HG03095 (cell line): ENCODE results near the gene LYPD3.
"Not testable (repeated sequence)": the region's sequence is repeated elsewhere in the genome, so short reads cannot be mapped to it uniquely, and the experiment has no call there.

Source experiments
- ATAC-seq: cut with Tn5 transposase; IDR thresholded peaks from one replicate; pipeline ENCODE4 v1.9.1; 2021; ENCODE audit warnings: moderate library complexity; ENCODE audit not compliant: unreplicated experiment

LYPD3 gene

DNA sequence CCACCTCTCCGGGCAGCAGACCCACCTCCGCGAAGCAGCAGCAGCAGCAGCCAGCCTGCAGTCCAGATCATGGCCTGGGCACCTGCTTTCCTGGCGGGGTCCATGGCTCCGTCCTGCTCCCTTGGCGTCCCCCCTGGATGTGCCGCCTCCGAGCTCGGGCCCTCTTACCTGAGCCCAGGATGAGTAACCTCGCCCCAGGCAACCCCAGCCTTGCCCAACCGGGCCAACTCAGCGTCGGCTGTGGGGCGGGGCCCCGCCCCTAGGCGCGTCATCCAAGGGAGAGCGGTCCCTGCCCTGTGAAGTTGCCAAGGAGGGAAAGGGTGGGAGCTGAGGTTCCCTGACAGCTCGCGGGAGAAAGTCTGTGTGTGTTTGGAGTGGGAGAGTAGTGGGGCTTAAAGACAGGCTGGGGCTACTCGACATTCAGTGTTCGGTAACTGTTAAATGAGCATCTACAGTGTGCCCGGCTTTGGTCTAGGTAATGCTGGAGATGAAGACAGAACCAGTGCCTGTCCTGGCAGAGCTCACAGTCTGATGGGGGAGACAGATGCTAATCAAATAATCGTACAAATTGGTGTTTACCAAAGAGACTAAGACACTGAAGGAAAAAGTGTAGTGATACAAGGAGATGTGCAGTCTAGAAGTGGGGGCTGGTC is at the start of gene LYPD3:
Gene LYPD3 (minus strand): TSS at position 141 of the 653 bp plus-strand sequence. CDS start 37 bp downstream, at position 104.
- ATAC-seq, result no peak

DNA sequence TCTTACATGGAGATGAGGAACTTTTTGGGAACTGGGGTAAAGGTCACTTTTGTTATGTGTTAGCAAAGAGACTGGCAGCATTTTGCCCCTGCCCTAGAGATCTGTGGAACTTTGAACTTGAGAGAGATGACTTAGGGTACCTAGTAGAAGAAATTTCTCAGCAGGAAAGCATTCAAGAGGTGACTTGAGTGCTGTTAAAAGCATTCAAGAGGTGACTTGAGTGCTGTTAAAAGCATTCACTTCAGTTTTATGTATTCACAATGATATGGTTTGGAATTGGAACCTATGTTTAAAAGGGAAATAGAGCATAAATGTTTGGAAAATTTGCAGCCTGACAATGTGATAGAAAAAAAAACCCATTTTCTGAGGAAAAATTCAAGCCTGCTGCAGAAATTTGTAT is 47.0 kb upstream of the LYPD3 start:
- ATAC-seq, result not testable (repeated sequence)

DNA sequence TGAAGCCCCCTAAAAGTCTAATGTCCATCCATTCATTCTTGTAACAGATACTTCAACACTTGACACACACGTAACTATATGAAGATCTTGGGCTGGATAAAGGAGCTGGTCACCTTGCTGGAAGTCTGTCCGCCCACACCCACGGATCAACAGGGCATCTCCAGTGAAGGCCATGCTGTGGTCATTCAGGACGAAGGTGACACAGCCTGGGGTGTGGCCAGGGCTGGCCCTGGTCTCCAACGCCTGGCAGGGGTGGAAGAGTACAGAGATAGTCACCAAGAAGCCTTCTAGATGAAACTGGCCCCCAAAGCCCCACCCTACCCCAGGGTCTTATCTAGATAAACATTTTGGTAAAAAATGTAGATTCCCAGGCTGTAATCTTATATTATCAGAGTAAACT is 45.9 kb upstream of the LYPD3 start:
- ATAC-seq, result no peak

DNA sequence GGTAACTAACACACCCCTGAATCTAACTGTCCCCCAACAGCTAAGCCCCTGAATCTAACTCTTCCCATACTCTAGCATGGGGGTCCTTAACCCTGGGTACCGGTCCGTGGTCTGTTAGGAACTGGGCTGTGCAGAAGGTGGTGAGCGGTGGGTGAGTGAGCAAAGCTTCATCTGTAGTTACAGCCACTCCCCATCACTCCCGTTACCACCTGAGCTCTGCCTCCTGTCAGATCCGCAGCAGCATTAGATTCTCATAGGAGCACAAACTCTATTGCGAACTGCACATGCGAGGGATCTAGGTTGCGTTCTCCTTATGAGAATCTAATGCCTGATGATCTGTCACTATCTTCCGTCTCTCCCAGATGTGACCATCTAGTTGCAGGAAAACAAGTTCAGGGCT is 45.3 kb upstream of the LYPD3 start:
- ATAC-seq, result no peak

DNA sequence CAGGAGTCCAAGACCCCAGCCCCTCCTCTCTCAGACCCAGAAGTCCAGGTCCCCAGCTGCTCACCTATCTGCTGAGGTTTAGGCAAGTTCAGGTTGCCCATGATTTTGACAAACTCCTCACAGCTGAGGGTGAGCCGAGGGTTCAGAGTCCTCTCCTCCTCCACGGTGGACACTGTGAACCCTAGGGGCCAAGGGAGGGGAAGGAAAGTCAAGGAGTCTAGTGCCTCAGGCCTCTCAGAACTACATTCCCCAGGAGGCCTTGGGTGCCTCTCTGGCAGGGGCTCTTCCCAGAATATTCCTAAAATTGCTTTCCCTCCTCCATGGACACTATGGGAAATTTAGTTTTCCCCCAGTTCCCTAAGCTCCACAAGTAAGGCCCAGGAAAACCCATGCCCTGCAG is 42.5 kb upstream of the LYPD3 start:
- ATAC-seq, result no peak

DNA sequence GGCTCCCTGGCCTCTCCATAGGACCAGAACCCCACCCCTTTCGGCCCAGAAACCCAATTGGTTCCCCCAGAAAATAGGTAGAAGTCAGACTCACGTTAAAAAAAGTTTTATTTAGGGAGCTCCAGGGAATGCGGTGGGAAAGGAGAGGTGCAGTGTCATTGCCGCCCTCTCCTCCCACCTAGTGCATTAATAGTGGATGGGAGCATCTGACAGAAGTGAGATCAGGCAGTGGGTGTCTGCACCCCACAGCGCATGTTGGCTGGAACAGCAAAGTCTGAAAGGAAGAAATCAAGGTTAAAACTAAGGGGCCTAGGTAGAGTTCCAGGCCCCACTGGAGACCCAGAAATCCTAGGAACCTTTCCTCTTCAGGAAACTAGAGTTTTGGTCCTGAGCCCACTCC is 41.2 kb upstream of the LYPD3 start:
- no peak for ATAC-seq

DNA sequence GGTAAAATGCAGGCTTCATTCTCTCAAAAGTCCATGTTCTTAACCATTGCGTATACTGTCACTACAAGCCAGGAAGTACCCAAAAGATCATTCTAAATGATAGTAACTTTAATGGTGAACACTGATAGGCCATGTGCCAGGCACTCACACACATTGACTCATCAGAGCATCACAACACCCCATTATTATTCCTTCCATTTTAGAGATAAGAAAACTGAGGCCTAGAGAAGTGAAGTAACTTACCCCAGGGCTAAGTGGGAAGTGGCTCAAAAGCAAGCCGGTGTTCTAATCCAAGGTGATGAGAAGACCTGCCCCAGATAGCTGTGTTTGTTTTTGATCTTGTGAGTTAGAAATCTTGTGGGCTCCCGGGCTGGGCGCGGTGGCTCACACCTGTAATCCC is 40.5 kb upstream of the LYPD3 start:
- ATAC-seq, result no peak

DNA sequence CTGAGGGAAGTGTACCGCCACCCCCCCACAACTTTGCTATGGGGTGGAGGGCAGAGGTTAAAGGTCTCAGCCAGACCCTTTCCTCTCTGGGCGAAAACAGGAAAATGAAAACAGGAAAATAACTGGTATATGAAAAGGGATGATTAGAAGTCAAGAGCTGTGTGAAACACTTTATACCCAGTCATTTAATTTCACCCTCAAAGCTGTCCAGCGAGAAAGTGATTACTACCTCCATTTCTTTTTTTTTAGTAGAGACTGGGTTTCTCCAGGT is 39.7 kb upstream of the LYPD3 start:
- ATAC-seq, result no peak

DNA sequence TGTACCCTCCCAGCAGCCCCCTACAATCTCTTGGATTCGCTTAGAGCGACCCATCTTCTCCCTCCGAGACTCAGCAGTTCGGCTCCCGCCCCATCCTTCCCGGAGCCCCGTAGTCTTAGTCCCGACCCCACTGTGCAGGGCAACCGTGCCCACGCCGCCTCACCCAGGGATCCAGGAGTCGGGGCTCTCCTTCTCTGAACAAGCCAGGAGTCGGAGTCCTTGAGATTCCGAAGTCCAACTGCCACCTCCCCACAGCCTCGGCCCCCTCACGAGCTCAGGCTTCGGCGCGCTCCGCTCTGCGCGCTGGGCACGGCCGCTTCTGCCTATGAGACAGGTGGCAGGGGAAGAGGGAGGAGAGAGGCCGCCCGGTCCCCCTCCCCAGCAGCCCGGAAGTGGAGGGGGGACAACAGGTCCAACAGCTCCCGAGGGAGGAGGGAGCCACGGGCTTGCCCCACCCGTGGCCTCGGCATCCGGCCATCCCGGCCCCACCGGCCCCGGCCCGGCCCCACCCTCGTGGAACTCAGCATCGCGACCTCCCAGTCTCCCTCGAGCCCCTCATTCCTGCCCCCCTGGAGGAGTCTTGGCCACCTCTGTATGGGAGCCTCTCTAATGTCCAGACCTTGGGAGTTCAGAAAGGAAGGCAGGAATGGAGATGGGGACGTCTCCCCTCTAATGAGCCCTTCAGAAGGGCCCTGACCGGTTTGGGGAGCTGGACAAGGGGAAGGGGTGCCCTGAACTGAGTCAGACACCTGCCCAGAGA is 39.2 kb upstream of the LYPD3 start, which contains the start of gene PHLDB3:
Gene PHLDB3 (minus strand): TSS at position 321 of the 760 bp plus-strand sequence. CDS start 628 bp downstream, outside the sequence.
- peak; percentile 12 for ATAC-seq

DNA sequence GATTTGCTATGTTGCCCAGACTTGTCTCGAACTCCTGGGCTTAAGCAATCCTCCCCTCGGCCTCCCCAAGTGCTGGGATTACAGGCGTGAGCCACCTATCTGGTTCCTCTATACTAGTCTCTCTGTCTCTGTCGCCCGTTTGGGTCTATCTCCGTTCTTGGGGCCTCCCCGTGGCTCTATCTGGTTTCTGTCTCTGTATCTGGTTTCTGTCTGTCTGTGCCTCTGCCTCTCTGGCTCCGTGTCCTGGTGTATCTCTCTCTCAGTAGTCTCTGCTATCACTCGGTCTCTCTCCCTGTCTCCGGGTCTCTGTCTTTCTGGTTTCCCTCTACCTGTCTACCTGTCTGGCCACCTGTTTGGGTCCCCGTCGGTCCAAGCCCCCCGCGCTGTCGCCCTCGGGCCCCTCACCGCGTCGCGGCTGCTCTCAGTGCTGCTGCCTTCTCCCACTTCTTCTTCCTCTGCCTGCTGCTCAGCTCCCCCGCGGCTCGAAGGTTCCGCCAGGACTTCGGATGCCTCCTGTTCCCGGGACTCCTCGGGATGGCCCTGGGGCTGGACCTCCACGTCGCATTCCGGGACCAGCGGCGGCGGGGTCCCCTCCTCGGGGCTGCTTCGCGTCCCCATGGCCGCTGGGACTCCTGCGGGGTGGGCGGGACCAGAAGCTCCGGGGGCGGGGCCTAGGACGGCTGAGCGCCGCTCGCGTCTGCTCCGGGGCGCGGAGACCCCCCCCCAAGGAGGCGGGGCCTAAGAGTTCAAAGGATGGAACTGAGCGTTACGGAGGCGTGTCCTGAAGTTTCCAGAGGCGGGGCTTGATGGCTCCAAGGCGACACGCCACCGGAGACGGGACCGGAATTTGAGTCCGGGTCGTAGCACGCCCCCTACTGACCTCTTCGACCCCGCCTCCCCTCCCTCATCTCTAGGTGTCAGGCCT is 38.4 kb upstream of the LYPD3 start:
- peak; percentile 72 for ATAC-seq

DNA sequence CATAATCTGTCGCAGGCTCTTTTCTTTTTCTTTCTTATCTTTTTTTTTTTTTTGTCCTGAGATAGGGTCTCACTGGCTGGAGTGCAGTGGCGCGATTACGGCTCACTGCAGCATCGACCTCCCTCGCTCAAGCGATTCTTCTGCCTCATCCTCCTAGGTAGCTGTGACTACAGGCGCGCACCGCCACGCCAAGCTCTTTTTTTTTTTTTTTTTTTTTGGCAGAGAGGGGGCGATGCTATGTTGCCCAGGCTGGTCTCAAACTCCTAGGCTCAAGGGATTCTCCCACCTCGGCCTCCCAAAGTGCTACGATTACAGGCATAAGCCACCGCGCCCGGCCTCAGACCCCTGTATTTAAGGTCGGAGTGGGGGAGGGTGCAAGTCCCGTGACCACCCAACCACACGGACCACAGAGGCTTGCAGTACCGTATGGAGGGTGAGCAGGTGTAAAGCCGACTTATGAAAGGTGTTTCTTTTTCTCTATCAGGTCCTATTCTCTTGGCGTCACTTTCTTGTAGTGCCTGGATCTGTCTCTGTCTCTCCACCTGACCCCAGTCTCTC is 37.1 kb upstream of the LYPD3 start:
- no peak for ATAC-seq

DNA sequence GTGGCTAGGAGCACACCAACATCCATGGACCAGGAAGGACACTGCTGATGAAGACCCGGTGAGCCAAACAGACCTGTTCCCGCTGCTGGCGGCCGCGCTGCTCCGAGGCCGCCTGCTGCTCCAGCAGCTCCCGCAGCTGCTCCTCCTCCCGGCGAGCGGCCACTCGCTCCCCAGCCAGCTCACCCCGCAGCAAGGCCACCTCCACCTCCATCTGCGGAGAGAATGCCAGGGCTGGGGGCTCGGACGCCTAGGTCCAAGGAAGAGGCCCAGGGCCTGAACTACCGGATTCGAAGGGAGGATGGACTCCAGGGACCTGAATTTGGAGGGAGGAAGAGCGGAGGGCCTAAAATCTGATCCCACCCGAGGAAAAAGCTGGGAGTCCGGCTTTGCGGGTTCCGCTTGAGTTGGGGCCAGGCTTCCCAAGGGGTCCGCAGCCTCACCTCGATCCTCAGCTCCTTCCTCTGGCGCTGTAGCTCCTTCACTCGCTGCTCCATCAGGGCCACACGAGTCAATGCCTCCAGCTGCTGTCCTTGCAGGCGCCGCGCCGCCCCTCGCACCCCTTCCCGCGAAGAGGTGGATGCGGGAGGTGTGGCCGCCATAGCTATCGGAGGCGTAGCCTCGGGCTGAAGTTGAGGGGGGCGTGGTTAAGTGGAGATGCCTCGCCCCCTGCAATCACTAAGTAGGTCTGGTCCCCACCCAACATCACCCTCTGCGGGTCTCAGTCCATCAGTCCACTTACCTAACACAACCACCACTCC is 36.4 kb upstream of the LYPD3 start:
- no peak for ATAC-seq

DNA sequence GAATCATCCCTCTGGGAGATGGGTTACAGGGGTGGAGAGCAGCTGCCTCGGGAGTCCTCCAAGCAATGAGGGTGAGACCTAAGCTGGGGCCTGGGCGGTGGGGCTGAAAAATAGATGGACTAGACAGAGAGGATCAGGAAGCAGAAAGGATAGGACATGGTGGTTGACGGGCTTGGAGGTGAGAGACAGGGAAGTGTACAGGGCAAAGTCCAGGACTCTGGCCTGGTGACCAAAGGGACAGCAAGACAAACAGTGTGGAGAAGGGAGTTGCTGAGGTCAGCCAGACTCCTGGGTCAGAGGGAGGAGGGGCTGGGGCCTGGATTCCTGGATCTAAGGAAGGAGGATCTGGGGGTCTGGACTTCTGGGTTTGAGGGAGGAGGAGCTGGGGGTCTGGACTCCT is 33.6 kb upstream of the LYPD3 start:
- no peak for ATAC-seq

DNA sequence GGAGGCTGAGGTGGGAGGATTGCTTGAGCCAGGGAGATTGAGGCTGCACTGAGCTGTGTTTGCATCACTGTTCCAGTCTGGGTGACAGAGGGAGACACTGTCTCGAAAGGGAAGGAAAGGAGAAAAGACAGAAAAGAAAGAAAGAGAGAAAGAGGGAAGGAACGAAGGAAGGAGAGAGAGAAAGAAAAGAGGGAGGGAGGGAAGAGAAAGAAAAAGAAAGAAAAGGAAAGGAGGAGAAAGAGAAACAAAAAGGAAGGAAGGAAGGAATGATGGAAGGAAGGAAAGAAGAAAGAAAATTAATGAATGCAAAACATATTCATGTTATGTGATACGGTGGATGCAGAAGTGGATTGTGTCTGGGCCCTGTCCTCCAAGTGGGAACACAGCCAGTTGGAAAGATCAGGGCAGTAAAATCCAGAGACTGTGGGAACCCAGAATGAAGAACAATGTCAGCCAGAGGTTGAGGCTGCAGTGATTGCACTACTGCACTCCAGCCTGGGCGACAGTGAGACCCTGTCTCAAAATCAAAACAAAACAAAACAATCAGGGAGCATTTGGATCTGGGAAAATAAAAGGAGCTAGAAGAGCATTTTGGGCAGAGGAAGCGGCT is 32.9 kb upstream of the LYPD3 start:
- ATAC-seq, result no peak

DNA sequence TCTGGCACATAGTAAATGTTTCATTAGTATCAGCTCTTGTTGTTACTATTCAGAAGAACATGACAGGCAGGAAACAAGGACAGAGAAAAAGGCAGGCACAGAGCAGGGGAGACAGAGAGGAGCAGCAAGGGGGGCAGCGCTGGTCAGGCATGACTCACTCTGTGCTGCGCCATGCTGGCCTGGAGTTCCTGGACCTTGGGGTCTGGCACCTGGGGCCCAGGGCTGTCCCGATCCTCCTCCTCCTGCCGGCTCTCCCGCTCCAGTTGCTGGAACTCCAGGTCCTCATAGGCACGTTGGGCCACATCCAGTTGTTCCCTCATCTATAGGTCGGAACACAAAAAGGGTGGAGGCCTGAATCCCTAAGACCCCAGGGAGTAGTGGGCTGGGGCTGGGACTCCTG is 31.6 kb upstream of the LYPD3 start:
- no peak for ATAC-seq

DNA sequence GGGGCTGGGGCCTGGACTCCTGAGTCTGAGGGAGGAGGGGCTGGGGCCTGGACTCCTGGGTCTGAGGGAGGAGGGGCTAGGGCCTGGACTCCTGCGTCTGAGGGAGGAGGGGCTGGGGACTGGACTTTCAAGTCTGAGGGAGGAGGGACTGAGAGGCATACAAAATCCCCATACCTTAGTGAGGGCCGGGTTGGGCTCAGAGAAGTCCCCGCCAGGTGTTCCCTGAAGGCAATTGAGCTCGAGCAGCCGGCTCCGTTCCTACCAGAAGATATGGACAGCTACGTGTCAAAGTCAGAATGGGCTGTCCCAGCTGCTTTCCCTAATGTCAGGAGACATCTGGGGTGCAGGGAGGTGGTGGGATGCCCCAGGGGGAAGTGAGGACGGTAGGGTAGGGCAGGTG is 29.7 kb upstream of the LYPD3 start:
- no peak for ATAC-seq

DNA sequence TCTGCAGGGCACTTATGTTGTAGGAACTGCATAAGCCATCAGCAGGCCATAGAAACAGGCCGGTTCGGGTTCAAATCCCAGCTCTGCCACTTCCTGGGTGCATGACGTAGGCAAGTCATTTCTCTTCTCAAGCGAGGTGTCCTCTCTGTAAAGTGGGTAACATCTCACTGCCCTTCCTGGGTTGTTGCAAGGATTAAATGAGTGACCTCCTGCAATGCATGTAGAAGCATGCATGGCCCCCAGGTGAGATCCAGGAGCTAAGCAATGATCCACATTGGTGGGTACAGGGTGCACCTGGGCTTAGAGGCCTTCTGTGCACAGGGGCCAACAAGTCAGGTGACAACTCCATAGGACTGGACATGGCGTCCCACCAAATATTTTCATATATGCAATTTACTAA is 25.4 kb upstream of the LYPD3 start:
- no peak for ATAC-seq

DNA sequence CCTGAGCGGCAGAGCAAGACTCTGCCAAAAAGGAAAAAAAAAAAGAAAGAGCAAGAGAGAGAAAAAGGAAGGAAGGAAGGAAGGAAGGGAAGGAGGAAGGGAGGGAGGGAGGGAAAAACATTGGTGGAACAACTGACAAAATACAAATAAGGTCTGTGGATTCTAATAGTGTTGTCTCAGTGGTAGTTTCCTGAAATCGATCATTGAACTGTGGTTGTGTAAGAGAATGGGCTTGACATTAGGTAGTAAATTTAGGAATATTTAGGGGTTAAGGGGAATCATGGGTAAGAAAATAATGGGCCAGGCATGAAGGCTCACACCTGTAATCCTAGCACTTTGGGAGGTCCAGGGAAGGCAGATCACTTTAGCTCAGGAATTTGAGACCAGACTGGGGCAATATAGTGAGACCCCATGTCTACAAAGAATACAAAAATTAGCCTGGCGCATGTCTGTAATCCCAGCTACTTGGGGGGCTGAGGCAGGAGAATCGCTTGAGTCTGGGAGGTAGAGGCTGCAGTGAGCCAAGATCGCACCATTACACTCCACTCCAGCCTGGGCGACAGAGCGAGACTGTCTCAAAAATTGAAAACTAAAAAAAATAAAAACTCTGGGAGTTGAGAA is 24.7 kb upstream of the LYPD3 start:
- ATAC-seq, result no peak

DNA sequence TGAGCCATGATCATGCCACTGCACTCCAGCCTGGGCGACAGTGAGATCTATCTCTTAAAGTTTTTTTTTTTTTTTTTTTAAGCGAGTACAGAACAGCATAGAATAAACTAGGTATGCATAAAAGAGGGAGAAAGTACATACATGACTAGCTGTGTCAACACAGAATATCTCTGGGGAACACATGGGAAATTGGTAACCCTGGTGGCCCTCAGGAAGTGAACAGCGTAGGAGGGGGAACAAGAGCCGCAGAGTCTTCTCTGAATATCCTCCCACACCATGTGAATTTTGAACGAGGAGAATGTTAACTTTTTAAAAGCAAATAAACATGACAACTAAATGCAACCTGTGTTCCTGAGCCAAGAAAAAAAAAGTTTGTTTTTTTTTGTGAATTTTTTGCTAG is 23.9 kb upstream of the LYPD3 start:
- ATAC-seq, result no peak

DNA sequence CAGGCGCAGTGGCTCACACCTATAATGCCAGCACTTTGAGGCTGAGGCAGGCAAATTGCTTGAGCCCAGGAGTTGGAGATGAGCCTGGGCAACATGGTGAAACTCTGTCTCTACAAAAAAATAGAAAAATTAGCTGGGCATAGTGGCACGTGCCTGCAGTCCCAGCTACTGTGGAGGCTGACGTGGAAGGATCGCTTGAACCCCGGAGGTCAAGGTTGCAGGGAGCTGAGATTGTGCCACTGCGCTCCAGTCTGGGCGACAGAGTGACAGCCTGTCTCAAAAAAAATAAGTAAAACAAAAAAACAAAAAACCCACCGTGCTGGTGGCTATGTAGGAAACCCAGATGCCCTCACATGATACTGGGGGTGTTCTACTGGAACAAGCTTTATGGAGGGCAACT is 22.8 kb upstream of the LYPD3 start:
- ATAC-seq, result no peak
